DLD1 (cell line): ENCODE data around the gene ZNF652.

Experiments used
- in situ Hi-C: cut with HindIII; loops from 2 replicates; pipeline ENCODE4 v1.10.0; 2017; ENCODE audit warnings: low sequenced_read_pairs

The ZNF652 gene

GRCh38 chr17:49359990-49360795, 1.9 kb downstream of the ZNF652 start:
- in situ Hi-C loops: no loop called here

- in situ Hi-C loops: no loop called here
Measured at GRCh38 chr17:49358641-49359247, 3.3 kb downstream of the ZNF652 start.

GRCh38 chr17:49357516-49357915, 4.5 kb downstream of the ZNF652 start:
- in situ Hi-C loops: no loop called here

GRCh38 chr17:49356320-49356719, 5.7 kb downstream of the ZNF652 start:
- in situ Hi-C loops: no loop called here

- in situ Hi-C loops: no loop called here
Measured at GRCh38 chr17:49353607-49354006, 8.4 kb downstream of the ZNF652 start.

GRCh38 chr17:49352587-49353154, 9.4 kb downstream of the ZNF652 start:
- in situ Hi-C loops: no loop called here

GRCh38 chr17:49351572-49352140, 10.4 kb downstream of the ZNF652 start:
- in situ Hi-C loops: no loop called here

GRCh38 chr17:49349541-49349940, 12.5 kb downstream of the ZNF652 start:
- in situ Hi-C loops: no loop called here

- in situ Hi-C loops: no loop called here
Measured at GRCh38 chr17:49344914-49345313, 17.1 kb downstream of the ZNF652 start.

- in situ Hi-C loops: no loop called here
Measured at GRCh38 chr17:49343273-49343672, 18.8 kb downstream of the ZNF652 start.

- in situ Hi-C loops: no loop called here
Measured at GRCh38 chr17:49342575-49342936, 19.5 kb downstream of the ZNF652 start.

- in situ Hi-C loops: no loop called here
Measured at GRCh38 chr17:49341356-49341755, 20.7 kb downstream of the ZNF652 start.

GRCh38 chr17:49339354-49339753, 22.7 kb downstream of the ZNF652 start:
- in situ Hi-C loops: no loop called here

GRCh38 chr17:49338883-49339282, 23.2 kb downstream of the ZNF652 start:
- in situ Hi-C loops: no loop called here

- in situ Hi-C loops: no loop called here
Measured at GRCh38 chr17:49337884-49338283, 24.2 kb downstream of the ZNF652 start.

- in situ Hi-C loops: no loop called here
Measured at GRCh38 chr17:49334744-49335512, 27.1 kb downstream of the ZNF652 start.

- in situ Hi-C loops: no loop called here
Measured at GRCh38 chr17:49333804-49334203, 28.2 kb downstream of the ZNF652 start.

GRCh38 chr17:49327835-49328784, 33.9 kb downstream of the ZNF652 start:
- in situ Hi-C loops: no loop called here

GRCh38 chr17:49325980-49326379, 36.1 kb downstream of the ZNF652 start:
- in situ Hi-C loops: no loop called here

GRCh38 chr17:49318435-49318965, 43.5 kb downstream of the ZNF652 start:
- in situ Hi-C loops: no loop called here
